GM18498 (cell line): ENCODE data around the gene FNDC5.
"Not testable (repeated sequence)": the region's sequence is repeated elsewhere in the genome, so short reads cannot be mapped to it uniquely, and the experiment has no call there.

Experiments used
- ATAC-seq: cut with Tn5 transposase; IDR thresholded peaks from one replicate; pipeline ENCODE4 v1.9.1; 2021; ENCODE audit warnings: mild to moderate bottlenecking, moderate library complexity; ENCODE audit not compliant: unreplicated experiment

The FNDC5 gene

DNA sequence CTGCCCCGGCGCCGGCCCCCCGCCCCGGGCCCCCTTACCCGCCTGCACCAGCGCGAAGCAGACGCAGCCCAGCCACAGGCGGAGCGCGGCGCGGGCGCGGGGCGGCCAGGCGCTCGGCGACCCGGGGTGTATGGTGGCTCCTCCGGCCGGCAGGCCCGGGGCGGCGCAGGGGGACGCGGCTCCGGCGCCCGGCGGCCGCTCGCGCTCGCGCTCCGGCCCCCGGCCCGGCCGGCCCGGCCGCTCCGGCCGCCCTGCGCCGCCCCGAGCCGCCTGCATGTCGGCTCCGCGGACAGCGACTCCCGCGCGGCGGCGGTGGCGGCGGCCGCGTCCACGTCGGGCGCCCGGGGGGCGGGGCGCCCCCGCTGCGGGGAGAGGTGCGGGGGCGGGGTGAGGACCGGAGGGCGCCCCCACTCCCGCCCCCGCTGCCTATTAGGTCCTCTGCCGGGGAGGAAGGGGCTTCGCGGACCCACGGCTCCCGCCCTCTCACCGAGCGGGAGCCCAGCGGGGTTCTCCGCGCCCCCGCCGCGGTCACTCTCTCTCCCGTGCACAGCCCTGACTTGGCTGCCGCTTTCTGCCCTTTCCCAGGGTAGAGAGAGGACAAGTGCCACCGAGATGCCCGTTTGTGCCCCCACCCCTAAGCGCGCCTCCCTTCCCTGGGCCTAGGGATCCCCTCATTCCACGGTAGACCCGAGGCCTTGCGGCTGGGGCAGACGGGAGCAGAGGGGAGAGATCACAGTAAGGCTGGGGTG is at the start of gene FNDC5:
Gene FNDC5 (minus strand): TSS at position 298 of the 749 bp plus-strand sequence.
- no peak for ATAC-seq

DNA sequence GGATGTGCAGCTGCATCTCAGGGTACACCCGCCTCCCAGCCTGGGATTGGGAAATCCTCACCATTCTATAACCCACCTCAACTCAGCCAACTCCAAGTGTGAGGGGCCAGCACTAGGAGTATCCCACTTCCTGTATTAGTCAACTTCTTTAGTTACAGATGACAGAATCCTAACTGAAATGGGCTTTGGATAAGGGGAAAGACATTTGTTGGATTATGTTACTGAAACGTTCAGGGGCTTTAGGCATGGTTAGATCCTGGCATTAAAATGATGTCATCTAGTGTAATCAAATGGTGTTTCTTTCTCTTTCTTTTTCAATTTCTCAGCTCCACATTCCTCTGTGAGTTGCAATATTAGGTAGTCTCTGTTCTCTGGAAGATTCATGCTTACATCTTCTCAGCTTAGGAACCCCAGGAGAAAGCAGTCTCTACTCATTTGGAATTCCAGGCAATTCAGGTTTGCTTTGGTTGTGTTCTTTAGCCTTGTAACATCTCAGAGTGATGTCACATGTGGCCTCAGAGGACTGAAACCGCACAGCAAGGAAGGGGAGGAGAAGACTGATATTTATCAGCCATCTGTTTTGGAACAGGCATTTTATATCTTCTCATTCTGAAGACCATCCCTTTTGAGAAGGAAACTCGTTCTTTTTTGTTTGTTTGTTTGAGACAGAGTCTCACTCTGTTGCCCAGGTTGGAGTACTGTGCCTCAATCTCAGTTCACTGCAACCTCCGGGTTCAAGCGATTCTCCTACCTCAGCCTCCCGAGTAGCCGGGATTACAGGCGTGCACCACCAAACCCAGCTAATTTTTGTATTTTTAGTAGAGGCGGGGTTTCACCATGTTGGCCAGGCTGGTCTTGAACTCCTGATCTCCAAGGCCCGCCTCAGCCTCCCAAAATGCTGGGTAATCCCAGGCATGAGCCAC is 49.4 kb upstream of the FNDC5 start:
- no peak for ATAC-seq

DNA sequence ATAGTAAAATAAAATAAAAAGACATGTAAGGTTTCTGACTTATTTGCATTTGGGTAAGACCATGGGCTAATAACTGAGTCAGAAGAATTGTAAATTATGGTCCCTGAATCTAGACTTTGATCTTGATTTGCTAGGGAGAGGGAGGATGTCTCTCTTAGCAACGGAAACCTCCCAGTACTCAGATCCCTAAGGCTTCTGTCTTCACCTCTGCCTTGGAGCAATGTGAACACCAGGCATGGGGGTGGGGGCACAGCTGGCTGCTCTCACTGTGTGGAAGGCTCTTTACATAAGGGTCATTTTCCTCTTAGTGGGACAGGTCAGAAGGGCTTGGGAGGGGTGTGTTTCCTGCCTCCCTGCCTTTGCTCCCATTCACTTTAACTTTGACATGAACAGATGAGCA is 47.5 kb upstream of the FNDC5 start:
- no peak for ATAC-seq

DNA sequence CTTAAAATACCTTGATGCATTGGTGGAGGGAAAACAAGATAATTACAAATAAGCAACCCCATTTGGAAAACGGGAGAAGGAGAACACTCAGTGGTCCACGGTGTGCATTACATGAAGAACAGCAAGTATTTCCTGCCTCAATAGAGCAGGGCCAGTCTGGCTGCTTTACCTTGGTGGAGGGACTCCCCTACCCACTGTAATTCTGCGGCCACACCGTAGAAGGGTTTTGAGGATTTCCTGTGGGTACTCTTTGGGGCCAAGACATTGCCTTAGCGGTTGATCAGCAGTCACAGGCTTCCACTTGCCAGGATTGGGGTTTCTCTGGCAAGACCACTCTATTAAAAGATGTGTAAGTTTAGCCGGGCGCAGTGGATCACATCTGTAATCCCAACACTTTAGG is 46.8 kb upstream of the FNDC5 start:
- ATAC-seq: no peak

DNA sequence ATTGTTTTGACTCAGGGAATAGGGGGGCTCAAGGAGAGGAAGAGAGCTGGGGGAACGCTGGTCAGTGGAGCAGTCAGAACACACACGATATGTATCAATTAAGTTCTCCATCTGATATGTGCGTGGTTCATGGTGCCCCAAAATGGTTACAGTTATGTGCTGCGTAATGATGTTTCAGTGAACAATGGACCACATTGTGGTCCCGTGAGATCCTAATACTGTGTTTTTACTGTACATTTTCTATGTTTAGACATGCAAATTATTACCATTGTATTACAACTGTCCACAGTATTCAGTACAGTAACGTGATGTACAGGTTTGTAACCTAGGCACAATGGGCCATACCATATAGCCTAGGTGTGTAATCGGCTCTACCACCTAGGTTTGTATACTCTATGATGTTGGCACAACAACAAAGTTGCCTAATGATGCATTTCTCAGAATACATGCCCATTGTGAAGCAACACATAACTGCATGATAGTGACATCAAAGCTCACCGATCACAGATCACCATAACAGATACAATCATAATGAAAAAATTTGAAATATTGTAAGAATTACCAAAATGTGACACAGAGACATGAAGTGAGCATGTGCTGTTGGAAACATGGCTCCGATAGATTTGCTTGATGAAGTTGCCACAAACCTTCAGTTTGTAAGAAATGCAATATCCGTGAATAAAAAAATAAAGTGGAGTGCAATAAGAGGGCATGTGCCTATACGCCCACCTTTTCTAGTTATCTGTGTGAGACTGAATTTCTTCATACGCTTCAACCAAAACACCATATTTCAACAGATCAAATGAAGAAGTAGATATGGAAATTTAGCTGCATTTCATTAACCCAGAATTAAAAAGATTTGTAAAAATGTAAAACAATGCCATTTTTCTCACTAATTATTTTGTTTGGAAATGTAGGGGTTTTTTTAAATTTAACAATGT is 45.3 kb upstream of the FNDC5 start:
- ATAC-seq: no peak

DNA sequence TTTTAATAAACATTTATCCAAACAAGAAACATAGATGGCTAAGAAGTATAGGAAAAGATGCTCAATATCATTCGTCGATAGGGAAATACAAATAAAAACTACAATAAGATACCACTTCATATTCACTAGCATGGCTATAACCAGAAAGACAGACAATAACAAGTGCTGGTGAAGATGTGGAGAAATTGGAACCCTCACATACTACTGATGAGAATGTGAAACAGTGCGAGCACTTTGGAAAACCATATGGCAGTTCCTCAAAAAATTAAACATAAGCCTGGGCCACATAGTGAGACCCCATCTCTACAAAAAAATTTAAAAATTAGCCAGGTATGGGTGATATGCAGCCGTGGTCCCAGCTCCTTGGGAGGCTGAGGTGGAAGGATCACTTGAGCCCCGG is 39.6 kb upstream of the FNDC5 start:
- no peak for ATAC-seq

DNA sequence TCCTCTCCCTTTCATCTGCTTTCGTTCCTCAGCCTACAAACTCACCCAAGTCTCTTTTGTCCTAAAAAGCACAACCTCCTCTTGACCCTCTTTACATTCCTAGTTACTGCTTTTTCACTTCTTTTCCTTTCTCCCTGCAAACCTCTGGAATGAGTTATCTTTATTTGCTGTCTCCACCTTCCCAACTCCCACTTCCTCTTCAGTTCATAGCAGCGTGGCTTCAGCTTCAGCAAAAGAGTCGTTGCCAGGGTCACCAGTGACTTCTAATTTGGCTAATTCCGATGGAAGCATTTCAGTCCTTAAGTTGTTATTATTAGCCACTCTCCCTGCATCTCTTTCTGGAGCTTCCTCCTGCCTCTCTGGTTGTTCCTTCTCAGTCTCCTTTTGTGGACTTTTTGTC is 36.7 kb upstream of the FNDC5 start:
- ATAC-seq: no peak

DNA sequence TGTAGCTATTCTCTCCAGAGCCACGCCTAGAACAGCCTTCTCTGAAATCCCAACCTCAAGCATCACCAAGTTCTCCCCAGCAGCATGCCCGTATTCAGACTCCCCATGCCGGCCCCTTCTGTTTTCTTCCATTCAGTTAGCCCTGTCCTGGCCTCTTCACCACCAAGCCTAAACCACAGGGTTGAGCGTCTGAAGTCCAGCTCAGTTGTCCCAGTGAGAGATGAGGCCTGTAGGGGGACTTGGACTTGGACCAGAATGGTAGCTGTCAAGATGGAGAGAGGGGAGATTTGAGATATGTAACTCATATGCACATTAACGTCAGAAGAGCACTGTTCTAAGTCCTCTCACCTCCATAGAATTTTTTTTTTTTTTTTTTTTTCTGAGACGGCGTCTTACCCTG is 35.9 kb upstream of the FNDC5 start:
- no peak for ATAC-seq

DNA sequence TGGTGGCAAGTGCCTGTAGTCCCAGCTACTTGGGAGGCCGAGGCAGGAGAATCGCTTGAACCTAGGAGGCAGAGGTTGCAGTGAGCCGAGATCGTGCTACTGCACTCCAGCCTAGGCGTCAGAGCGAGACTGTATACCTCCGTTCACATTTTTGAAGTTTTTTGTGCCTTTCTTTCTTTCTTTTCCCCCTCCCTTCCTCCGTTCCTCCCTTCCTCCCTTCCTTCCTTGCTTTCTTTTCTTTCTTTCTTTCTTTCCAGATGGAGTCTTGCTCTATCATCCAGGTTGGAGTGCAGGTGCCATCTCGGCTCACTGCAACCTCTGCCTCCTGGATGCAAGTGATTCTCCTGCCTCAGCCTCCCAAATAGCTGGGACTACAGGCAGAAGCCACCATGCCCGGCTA is 34.9 kb upstream of the FNDC5 start:
- not testable (repeated sequence) for ATAC-seq

DNA sequence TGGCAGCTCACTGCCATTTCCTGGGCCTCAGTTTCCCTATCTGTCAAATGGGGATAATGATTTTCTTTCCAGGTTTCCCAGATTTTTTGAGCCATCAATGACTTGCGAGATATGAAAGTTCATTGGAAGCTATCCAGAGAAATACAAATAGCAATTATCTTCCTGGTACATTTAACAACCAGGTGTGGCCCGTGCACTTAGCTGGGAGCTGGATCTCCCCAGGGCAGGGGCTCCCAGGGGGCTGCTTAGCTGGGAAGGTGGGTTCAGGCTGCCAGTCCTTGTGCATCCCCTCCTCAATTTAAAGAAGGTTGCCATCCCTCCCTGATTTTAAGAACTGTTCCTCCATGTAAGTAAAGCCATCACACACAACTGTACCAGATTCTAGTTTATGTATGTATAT is 34.1 kb upstream of the FNDC5 start:
- no peak for ATAC-seq

DNA sequence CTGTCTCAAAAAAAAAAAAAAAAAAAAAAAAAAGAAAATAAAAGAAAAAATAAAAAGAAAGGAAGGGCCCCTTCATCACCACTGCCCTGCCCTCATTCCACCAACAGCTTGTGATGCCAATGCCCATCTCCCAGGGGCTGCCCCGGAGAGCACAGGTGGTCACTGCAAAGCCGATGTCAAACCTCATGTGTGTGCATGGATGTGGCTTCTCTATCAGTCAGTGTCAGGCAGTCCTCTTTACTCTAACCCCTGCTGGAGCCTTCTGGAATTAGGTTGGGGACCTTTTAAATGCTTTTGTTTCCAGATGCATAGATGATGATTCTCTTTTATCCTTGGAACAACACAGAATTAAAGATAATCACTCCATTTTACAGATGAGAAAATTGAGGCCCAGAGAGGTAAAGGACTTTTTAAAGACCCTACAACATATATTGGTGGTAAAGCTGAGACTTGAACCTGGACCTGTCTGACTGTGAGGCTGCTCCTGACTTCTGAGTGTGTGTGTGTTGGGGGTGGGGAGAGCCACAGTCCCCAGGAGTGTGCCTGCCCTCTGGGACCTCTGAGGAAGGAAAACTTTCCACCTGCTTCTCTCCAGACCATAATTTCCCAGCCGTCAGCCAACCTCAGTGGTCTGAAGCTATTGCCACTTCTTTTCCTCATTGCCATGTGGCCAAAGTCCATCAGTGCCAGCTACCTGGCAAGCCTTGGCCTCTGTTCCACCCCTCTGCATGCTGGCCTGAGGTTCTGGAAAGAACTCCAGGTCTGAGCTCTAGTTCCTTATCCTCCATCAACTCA is 33.5 kb upstream of the FNDC5 start:
- no peak for ATAC-seq

DNA sequence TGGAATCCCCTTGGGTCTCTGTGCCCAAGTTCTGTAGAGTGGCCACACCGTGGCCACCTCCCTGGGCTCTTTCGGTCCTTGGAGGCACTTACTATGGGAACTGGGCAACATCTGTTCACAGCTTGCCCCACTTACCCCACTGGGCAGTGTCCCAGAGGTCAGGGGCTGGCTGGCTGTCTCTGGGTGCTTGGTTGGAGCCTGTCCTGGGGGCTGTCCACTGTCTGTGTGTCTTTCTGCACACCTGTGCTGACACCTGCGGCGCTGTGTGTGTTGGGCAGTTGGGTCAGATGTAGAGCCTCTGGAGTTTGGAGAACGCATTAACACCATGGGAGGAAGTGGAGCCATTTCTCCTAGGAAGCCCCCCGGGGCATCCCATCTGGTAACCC is 31.8 kb upstream of the FNDC5 start:
- no peak for ATAC-seq

DNA sequence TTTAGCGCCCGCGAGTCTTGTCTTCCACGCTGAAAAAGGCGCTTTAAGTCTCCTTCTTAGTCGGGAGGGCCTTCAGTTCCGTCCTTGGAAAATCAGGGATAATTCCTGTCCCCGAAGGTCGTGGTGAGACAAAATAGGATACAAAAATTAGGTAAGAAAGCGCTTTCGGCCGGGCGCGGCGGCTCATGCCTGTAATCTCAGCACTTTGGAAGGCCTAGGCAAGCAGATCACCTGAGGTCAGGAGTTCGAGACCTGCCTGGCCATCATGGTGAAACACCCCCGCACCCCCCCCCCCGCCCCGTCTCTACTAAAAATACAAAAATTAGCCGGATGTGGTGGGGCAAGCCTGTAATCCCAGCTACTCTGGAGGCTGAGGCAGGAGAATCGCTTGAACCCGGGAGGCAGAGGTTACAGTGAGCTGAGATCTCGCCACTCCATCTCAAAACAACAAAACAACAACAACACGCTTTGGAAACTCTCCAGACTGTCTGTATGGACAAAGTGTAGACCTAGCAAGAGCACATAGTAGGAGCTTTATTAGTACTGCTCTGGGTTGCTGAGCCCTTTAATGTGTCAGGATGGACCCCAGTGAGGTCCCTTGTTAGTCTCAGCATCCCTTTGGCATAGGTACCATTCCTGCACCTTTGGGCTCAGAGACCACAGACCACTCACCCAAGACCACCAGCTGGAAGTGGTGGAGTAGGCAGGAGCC is 31.3 kb upstream of the FNDC5 start:
- no peak for ATAC-seq

DNA sequence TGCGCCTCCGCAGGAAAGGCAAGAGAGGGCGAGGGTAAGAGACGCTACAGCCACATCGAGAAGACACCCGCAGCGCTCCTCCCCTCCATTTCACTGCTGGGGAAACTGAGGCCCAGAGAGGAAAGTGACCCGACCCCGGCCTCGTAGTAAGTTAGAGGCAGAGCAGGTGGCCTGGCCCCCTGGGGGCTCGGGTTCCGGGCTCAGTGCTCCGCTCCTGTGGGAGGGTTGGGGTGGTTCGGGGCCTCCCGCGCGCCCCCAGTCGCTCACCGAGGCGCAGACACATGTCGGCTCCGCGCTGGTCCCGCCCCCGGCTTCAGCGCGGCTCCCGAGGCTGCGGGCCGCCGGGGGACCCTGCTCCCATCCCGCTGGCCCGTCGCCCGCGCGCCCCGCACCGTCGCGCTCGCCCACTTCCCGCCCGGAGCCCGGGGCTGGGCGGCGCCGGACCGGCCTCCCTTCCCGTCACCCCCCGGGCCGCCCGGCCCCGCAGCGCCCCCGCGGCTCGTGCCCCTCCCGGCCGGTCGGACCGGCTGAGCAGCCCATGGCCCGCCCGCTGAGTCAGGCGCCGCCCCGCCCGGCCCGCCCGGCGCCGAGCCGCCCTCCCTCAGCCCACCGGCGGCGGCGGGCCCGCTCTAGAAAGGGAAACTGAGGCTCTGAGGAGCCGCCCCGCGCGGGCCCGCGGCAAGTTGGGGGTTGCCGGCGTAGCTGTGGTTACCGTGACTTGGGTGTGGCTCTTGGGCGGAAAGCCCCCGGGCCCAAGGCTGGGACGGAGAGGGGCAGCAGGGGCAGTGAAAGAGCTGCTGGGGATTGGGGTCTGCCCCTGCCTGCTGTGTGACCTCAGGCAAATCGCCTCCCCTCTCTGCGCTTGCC is 30.5 kb upstream of the FNDC5 start, which contains the start of gene TMEM54:
Gene TMEM54 (minus strand): TSS at position 434 of the 867 bp plus-strand sequence. CDS start 151 bp downstream, at position 283.
- no peak for ATAC-seq

DNA sequence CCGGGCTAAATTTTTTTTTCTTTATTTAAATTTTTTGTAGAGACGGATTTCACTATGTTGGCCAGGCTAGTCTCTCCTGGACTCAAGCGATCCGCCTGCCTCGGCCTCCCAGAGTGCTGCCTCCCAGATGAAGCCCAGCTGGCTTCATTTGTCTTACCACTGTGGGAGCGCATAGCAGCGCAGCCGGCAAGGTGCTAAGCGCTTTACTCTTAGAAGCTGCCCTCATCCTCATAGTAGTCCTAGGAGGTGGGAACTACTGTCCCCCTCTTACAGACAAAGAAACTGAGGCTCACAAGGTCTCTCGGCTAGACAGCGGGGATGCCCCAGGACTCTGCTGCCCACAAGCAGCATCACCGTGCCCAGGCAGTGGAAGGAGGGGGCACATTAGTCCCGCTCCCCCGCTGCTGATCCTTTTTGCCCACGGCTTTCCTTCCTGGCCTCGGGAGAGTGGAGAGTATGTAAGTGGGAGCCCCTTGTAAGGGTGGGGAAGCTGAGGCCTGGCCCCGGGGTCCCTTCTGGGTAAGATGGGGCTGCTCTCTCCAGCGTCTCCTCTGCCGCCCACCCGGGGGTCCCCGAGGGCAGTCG is 29.8 kb upstream of the FNDC5 start:
- ATAC-seq: no peak

DNA sequence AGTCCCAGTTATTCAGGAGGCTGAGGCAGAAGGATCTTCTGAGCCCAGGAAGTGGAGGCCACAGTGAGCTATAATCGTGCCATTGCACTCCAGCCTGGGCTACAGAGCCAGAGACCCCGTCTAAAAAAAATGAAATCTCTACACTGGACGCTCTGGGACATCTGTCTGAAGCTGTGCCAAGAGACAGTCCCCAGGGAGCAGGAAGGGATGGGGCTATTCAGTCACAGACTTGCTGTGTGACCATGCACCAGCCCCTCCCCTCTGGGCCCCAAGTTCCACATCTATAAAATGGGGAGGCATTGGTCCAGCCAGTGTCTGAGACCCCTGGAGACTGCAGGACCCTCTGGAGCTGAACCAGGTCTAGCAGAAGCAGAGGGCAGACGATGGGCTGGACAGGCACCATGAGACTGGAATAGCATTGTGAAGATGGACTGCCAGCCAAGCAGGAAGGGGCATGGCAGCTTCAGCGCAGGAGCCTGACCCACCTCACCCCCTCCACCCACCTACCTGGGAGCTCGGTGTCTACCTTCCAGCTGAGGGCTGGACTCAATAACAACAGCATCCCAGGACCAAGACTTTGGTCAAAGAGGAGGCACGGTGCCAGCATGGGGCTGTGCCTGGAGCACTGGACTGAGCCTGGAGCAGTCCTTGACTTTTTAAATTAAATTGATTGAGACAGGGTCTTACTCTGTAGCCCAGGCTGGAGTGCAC is 29.0 kb upstream of the FNDC5 start:
- ATAC-seq: no peak

DNA sequence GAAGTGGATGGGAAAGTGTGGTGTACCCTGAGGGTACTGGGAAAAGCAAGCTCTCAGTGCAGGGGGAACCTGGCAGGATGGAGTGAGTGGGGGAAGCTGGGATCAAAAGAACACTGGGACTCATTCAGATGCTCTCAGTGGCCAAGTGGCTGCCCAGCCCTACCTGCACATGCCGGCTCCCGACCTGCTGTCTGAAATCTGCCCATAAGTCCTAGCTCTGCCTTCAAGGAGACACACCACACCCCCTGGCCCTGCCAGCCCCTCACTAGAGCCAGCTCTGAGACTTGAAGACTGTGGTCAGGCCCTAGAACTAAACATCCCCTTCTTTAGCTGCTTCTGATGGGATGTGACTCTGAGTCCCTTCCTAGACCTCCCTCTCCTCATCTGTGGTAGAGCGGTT is 28.2 kb upstream of the FNDC5 start:
- no peak for ATAC-seq

DNA sequence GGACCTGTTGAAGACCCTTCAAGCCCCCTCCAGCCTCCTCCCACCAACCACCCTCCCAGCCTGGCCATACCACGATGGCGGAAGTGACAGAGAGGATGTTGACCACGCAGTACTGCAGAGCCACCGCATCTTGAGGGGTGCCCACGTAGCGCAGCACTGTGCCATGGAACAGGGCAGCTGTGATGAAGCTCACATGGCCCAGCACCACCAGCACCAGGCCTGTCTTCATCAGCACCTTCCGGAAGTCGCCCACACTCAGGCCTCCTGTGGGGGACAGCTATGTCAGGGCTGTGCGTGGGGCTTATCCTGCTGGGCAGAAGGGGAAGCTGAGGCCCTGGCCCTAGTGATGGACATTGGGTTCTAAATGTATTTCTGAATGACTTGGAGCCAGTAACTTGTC is 27.3 kb upstream of the FNDC5 start:
- no peak for ATAC-seq
